HepG2 (cell line): ENCODE results near the gene POLR3F. TPM values are rescaled to one million over a fixed set of nuclear protein-coding genes. Genes with fewer than 3 reads are reported as not detected.

ENCODE experiments used
- ATF5 ChIP-seq: sonication (generic); formaldehyde crosslinking; IDR thresholded peaks from 2 replicates; pipeline ENCODE4 v1.4.0; 2020; ENCODE audit warnings: mild to moderate bottlenecking, low read depth, missing genetic modification reagents
- ATRX ChIP-seq: sonication (generic); formaldehyde crosslinking; IDR thresholded peaks from 2 replicates; pipeline ENCODE4 v1.4.0; 2020; ENCODE audit warnings: missing genetic modification reagents, borderline replicate concordance
- ELF1 ChIP-seq: sonication (generic); formaldehyde crosslinking; IDR thresholded peaks from 2 replicates; pipeline ENCODE4 v1.4.0; 2020; ENCODE audit warnings: missing genetic modification reagents
- GATAD1 ChIP-seq: IDR thresholded peaks from 2 replicates; pipeline ENCODE4 v1.6.1; 2016; ENCODE audit warnings: missing genetic modification reagents, missing compliant biosample characterization
- GATAD2A ChIP-seq: IDR thresholded peaks from 2 replicates; pipeline ENCODE4 v1.6.1; 2016
- HMG20A ChIP-seq: IDR thresholded peaks from 2 replicates; pipeline ENCODE4 v1.6.1; 2016; ENCODE audit warnings: borderline replicate concordance
- HNF4A ChIP-seq: sonication (generic); formaldehyde crosslinking; IDR thresholded peaks from 2 replicates; pipeline ENCODE4 v1.4.0; 2020; ENCODE audit warnings: missing genetic modification reagents
- LRRFIP1 ChIP-seq: sonication (generic); formaldehyde crosslinking; conservative IDR thresholded peaks from 2 replicates; pipeline ENCODE4 v1.4.0; 2020; ENCODE audit warnings: missing genetic modification reagents
- MAFF ChIP-seq: IDR thresholded peaks from 2 replicates; pipeline ENCODE4 v1.6.1; 2011; ENCODE audit warnings: low read depth, low read length, improper control_type of control experiment
- MEF2D ChIP-seq: sonication (generic); formaldehyde crosslinking; IDR thresholded peaks from 2 replicates; pipeline ENCODE4 v1.5.1; 2020; ENCODE audit warnings: mild to moderate bottlenecking, missing genetic modification reagents
- RAD21 ChIP-seq: fragments of 450-650 bp; formaldehyde crosslinking; IDR thresholded peaks from 2 replicates; pipeline ENCODE4 v1.5.0; 2020; ENCODE audit warnings: mild to moderate bottlenecking
- RNF2 ChIP-seq: fragments of 450-650 bp; conservative IDR thresholded peaks from 2 replicates; pipeline ENCODE4 v1.6.1; 2016; ENCODE audit warnings: low read depth
- TARDBP ChIP-seq: sonication (generic); formaldehyde crosslinking; IDR thresholded peaks from 2 replicates; pipeline ENCODE4 v1.8.0; 2022; ENCODE audit warnings: mild to moderate bottlenecking, missing genetic modification reagents
- TCF7L2 ChIP-seq: IDR thresholded peaks from 2 replicates; pipeline ENCODE4 v1.6.1; 2011; ENCODE audit warnings: mild to moderate bottlenecking, low read depth, low read length, moderate library complexity
- ZNF256 ChIP-seq: sonication (generic); formaldehyde crosslinking; conservative IDR thresholded peaks from 2 replicates; pipeline ENCODE4 v1.4.0; 2020; ENCODE audit warnings: missing genetic modification reagents
- ZNF260 ChIP-seq: sonication (generic); formaldehyde crosslinking; IDR thresholded peaks from 2 replicates; pipeline ENCODE4 v1.4.0; 2020; ENCODE audit warnings: missing genetic modification reagents, low read depth, mild to moderate bottlenecking, borderline replicate concordance
- ZNF530 ChIP-seq: sonication (generic); formaldehyde crosslinking; IDR thresholded peaks from 2 replicates; pipeline ENCODE4 v1.5.0; 2020; ENCODE audit warnings: low read depth, mild to moderate bottlenecking, missing genetic modification reagents
- ZNF780A ChIP-seq: sonication (generic); formaldehyde crosslinking; IDR thresholded peaks from 2 replicates; pipeline ENCODE4 v1.8.0; 2022; ENCODE audit warnings: mild to moderate bottlenecking, missing genetic modification reagents, moderate library complexity
- polyA plus RNA-seq, 8 experiments: library from polyadenylated mRNA; depleted of rRNA in 3 of 8; stranded (reverse) in 7 of 8; unstranded in 1 of 8; fragments of >200 nt; fragmentation: Illumina TruSeq in 4 of 8; extraction: Trizol in 4 of 8; gene quantifications; 2 replicates each; pipeline versions ENCODE4 v1.2.1 to v1.2.3, GENCODE V29; 2011 to 2016; ENCODE audit warnings: low read depth in 4 of 8, missing spikeins in 1 of 8, mixed read lengths in 1 of 8; ENCODE audit not compliant: insufficient read depth in 1 of 8
- total RNA-seq, 5 experiments: library from RNA; depleted of rRNA; stranded (reverse); fragments of >200 nt; fragmentation: Illumina TruSeq; extraction: Trizol; gene quantifications; 2 replicates each; pipeline ENCODE4 v1.2.3, GENCODE V29; 2016; ENCODE audit warnings: low read depth in 1 of 5
- TF ChIP-seq, protein P1 (sequence below): sonication (generic); formaldehyde crosslinking; IDR thresholded peaks from 2 replicates; pipeline ENCODE4 v1.4.0; 2020; ENCODE audit warnings: missing genetic modification reagents
- TF ChIP-seq, protein P2 (sequence below): sonication (generic); formaldehyde crosslinking; IDR thresholded peaks from 2 replicates; pipeline ENCODE4 v1.5.0; 2020; ENCODE audit warnings: mild to moderate bottlenecking, missing genetic modification reagents, borderline replicate concordance

The POLR3F gene
- total and polyA plus RNA-seq, 2 of the 13 experiments (the other 11 are each of a cell fraction or from before 2014, with no cell fraction given) = 11.7 to 25.5 TPM

DNA sequence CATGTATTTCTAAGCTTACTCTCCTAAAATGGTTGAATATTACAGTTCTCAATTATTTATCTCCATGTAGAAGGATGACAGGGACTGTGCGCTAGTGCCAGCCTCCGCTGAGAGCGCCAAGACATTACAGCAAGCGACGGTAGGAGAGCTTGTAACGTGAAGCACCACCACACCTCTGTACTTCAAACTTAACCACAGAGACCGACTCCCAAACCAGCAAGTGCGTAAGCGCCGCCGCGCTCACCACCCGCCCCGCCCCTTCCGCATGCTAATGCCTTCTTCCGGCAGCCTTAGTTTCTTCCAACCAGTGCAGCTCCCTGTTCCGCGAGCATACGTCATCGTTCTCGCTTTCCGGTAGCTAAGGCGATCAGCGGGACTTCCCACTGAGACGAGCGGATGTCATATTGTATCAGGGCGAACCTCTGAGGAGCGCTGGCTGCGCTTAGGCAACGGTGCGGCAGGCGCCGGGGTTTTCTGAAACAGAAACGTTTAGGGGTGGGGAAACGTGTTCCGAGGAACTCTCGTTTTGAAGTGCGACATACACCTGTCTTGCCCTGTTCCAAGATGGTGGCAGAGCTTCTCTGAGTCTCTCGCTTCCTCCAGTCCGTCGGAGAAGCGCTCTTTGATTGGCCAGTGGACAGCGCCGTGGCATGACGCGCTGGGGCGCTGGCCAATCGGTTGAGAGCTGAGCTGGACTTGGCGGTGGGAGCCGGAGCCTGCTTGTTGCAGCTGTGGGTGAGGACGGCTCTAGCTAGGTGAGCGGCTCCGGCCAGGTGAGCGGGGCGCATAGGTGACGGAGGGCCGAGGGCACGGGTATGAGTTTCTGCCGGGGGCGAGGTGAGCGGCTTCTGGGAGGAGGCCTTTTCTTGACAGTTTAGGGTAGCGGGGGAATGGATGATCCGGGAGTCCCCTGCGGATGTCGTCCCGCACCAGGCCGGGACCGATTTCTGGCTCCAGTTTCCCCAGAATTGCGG is 40.3 kb downstream of the POLR3F start, which contains the start of gene SEC23B (continued):
- TF ChIP-seq, protein P1, sequence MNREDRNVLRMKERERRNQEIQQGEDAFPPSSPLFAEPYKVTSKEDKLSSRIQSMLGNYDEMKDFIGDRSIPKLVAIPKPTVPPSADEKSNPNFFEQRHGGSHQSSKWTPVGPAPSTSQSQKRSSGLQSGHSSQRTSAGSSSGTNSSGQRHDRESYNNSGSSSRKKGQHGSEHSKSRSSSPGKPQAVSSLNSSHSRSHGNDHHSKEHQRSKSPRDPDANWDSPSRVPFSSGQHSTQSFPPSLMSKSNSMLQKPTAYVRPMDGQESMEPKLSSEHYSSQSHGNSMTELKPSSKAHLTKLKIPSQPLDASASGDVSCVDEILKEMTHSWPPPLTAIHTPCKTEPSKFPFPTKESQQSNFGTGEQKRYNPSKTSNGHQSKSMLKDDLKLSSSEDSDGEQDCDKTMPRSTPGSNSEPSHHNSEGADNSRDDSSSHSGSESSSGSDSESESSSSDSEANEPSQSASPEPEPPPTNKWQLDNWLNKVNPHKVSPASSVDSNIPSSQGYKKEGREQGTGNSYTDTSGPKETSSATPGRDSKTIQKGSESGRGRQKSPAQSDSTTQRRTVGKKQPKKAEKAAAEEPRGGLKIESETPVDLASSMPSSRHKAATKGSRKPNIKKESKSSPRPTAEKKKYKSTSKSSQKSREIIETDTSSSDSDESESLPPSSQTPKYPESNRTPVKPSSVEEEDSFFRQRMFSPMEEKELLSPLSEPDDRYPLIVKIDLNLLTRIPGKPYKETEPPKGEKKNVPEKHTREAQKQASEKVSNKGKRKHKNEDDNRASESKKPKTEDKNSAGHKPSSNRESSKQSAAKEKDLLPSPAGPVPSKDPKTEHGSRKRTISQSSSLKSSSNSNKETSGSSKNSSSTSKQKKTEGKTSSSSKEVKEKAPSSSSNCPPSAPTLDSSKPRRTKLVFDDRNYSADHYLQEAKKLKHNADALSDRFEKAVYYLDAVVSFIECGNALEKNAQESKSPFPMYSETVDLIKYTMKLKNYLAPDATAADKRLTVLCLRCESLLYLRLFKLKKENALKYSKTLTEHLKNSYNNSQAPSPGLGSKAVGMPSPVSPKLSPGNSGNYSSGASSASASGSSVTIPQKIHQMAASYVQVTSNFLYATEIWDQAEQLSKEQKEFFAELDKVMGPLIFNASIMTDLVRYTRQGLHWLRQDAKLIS (CRISPR knock-in tag) = peak; percentile 76; the same call in 1 of the 2 replicates
- peak; percentile 35; the same call in 1 of the 2 replicates for TF ChIP-seq RNF2
- no peak for TF ChIP-seq TCF7L2
- peak; percentile 94 for TF ChIP-seq GATAD1 (CRISPR knock-in tag)
- peak; percentile 98 for TF ChIP-seq TARDBP
- TF ChIP-seq HNF4A = peak; percentile 19; the same call in 1 of the 2 replicates
- TF ChIP-seq ZNF530 (CRISPR knock-in tag) = no peak; the same call in 1 of the 2 replicates
- TF ChIP-seq, protein P2, sequence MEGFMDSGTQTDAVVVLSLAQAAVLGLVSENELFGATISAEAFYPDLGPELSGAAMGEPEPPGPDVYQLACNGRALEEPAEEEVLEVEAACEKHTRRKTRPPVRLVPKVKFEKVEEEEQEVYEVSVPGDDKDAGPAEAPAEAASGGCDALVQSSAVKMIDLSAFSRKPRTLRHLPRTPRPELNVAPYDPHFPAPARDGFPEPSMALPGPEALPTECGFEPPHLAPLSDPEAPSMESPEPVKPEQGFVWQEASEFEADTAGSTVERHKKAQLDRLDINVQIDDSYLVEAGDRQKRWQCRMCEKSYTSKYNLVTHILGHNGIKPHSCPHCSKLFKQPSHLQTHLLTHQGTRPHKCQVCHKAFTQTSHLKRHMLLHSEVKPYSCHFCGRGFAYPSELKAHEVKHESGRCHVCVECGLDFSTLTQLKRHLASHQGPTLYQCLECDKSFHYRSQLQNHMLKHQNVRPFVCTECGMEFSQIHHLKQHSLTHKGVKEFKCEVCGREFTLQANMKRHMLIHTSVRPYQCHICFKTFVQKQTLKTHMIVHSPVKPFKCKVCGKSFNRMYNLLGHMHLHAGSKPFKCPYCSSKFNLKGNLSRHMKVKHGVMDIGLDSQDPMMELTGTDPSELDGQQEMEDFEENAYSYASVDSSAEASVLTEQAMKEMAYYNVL (CRISPR knock-in tag) = peak; percentile 59; the same call in 1 of the 2 replicates
- peak; percentile 72; the same call in 1 of the 2 replicates for TF ChIP-seq ATRX (CRISPR knock-in tag)
- TF ChIP-seq ATF5 (CRISPR knock-in tag) = no peak; the same call in 1 of the 2 replicates
- no peak for TF ChIP-seq ZNF260 (CRISPR knock-in tag)
- peak; percentile 22; the same call in 1 of the 2 replicates for TF ChIP-seq MAFF
- peak; percentile 52; the same call in 1 of the 2 replicates for TF ChIP-seq ZNF256 (CRISPR knock-in tag)
- TF ChIP-seq RAD21 (CRISPR knock-in tag) = 0 out of 2 replicates have a peak, but pooled peaks have one; percentile 33
- no peak for TF ChIP-seq LRRFIP1 (CRISPR knock-in tag)
- TF ChIP-seq HMG20A = no peak; the same call in none of the 2 replicates
- TF ChIP-seq GATAD2A (CRISPR knock-in tag) = peak; percentile 83
- peak; percentile 98 for TF ChIP-seq MEF2D (CRISPR knock-in tag)
- peak; percentile 96 for TF ChIP-seq ELF1 (CRISPR knock-in tag)
- no peak for TF ChIP-seq ZNF780A (CRISPR knock-in tag)
